BE2C (cell line): ENCODE results near the gene NDUFA11.
A peak's percentile ranks its signal among the peaks of the same experiment; 100 is the strongest.

Experiments
- DNase-seq: peaks from one replicate; pipeline ENCODE4 v3.0.0-alpha.2; 2020
- H3K27me3 ChIP-seq: fragments of 250-450 bp; sonication (Bioruptor Pico); 2 replicates; pipeline ENCODE4 v1.5.1; 2020; ENCODE audit warnings: mild to moderate bottlenecking
- H3K36me3 ChIP-seq: fragments of 250-450 bp; sonication (Bioruptor Pico); 2 replicates; pipeline ENCODE4 v1.5.1; 2020; ENCODE audit warnings: mild to moderate bottlenecking
- H3K4me1 ChIP-seq: fragments of 250-450 bp; sonication (Bioruptor Pico); 2 replicates; pipeline ENCODE4 v1.5.1; 2020
- H3K4me3 ChIP-seq: 2 replicates; pipeline ENCODE4 v1.5.1; 2011; ENCODE audit warnings: low read depth, low read length
- H3K9me3 ChIP-seq: fragments of 250-450 bp; sonication (Bioruptor Pico); 2 replicates; pipeline ENCODE4 v1.5.1; 2020
- CTCF ChIP-seq: IDR thresholded peaks from 2 replicates; pipeline ENCODE4 v1.5.1; 2012; ENCODE audit warnings: mild to moderate bottlenecking, low read depth, low read length

Gene NDUFA11

DNA sequence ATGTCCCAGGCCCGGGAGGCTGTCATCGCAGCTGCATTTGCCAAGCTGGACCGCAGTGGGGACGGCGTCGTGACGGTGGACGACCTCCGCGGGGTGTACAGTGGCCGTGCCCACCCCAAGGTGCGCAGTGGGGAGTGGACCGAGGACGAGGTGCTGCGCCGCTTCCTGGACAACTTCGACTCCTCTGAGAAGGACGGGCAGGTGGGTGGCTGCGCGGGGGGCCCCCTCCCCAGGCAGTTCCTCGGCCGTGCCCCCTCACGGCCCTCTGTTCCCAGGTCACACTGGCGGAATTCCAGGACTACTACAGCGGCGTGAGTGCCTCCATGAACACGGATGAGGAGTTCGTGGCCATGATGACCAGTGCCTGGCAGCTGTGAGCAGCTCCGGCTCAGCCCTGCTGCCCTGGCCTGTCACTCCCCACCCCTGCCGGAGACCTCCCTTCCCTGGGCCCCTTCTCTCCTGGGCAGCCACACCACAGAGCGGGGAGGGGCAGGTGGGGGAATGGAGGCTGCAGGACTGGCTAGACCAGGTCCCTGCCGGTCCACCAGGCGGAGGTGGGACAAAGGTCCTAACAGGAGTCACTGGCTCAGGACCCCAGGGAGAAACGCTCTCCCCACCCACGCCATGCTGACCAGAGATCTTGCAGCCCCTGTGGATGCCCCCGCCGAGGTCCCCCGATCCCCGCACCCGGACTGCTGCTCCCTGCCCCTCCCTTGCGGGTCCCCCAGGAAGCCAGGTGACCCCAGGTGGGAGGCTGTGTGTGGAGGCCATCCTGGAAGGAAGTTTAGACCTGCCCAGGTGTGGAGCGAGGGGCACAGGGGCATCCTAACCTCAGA lies 11.6 kb upstream of the NDUFA11 start:
- H3K4me3 ChIP-seq = no peak overlapping the region
- H3K36me3 ChIP-seq = peaks cover 57% of the 10 kb centered on the region
- H3K9me3 ChIP-seq = no peaks in the 10 kb centered on the region
- H3K27me3 ChIP-seq = no peaks in the 10 kb centered on the region
- DNase-seq = no peak
- no peak for TF ChIP-seq CTCF
- peaks cover 10% of the 10 kb centered on the region for H3K4me1 ChIP-seq

GRCh38 chr19:5914358-5914774 lies 10.8 kb upstream of the NDUFA11 start:
- Histone ChIP-seq H3K4me1 (peaks cover 10% of the 10 kb centered on the region), H3K9me3 (no peaks in the 10 kb centered on the region), H3K36me3 (peaks cover 54% of the 10 kb centered on the region), H3K4me3 (no peak overlapping the region), H3K27me3 (no peaks in the 10 kb centered on the region)
- no peak for DNase-seq
- TF ChIP-seq CTCF = no peak

GRCh38 chr19:5913739-5914357 lies 10.3 kb upstream of the NDUFA11 start, which contains the start of gene CAPS:
CAPS (plus strand) TSS chr19:5914254; CDS start chr19:5914407, 153 bp downstream.
- DNase-seq = peak; percentile 37
- Histone ChIP-seq H3K9me3 (no peaks in the 10 kb centered on the region), H3K36me3 (peaks cover 49% of the 10 kb centered on the region), H3K27me3 (no peaks in the 10 kb centered on the region), H3K4me3 (no peak within 1 kb of the TSS), H3K4me1 (peaks cover 10% of the 10 kb centered on the region)
- no peak for TF ChIP-seq CTCF

- DNase-seq = no peak
- Histone ChIP-seq H3K36me3 (peaks cover 29% of the 10 kb centered on the region), H3K4me3 (no peak overlapping the region), H3K27me3 (no peaks in the 10 kb centered on the region), H3K9me3 (no peaks in the 10 kb centered on the region), H3K4me1 (peaks cover 3% of the 10 kb centered on the region)
- no peak for TF ChIP-seq CTCF
These were observed 7.8 kb upstream of the NDUFA11 start for GRCh38 chr19:5911366-5911765.

DNA sequence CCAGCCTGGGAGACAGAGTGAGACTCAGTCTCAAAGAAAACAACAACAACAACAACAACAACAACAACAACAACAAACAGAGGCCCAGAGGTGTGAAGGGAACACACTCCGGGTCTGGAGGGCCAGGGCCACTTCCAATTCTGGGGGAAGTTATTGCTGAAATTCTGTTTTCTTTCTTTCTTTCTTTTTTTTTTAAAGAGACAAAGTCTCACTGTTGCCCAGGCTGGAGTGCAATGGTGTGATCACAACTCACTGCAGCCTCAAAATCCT lies 7.0 kb upstream of the NDUFA11 start:
- H3K9me3 ChIP-seq = no peaks in the 10 kb centered on the region
- no peaks in the 10 kb centered on the region for H3K4me1 ChIP-seq
- no peak for TF ChIP-seq CTCF
- no peak for DNase-seq
- H3K4me3 ChIP-seq = no peak overlapping the region
- H3K27me3 ChIP-seq = no peaks in the 10 kb centered on the region
- peaks cover 22% of the 10 kb centered on the region for H3K36me3 ChIP-seq

DNA sequence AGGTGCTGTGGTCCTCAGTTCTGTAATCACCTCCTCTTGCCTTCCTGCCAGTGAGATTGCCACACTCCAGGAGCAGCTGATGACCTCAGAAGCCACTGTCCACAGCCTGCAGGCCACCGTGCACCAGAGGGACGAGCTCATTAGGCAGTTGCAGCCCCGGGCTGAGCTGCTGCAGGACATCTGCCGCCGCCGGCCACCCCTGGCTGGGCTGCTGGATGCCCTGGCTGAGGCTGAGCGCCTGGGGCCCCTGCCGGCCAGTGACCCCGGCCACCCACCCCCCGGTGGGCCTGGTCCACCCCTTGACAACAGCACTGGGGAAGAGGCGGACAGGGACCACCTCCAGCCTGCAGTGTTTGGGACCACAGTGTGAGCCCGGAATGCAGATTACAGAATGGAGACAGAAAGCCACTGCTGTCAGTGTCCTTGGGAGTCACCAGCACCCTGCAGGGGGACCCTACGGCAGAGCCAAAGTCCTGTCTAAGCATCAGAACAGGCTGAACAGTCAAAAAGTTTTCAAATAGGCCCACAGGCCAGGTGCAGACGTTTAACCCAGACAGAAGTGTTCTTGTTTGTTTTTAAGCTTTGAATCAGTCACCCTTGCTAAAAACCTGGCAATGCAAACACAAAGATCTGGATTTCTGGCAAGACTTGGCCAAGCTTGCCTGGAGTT lies 5.3 kb upstream of the NDUFA11 start:
- Histone ChIP-seq H3K36me3 (peaks cover 8% of the 10 kb centered on the region; the same call in 1 of the 2 replicates), H3K4me1 (no peaks in the 10 kb centered on the region), H3K4me3 (no peak overlapping the region), H3K27me3 (no peaks in the 10 kb centered on the region), H3K9me3 (no peaks in the 10 kb centered on the region)
- no peak for DNase-seq
- TF ChIP-seq CTCF = no peak
